H1 (cell line): ENCODE results near the gene TMEM255B. TPM values are rescaled to one million over a fixed set of nuclear protein-coding genes. Genes with fewer than 3 reads are reported as not detected.

Experiments
- CTCF ChIA-PET: fragments of 300-600 bp; sonication (Branson Sonifier 250); formaldehyde crosslinking; loops from one replicate; lab custom pipeline; 2021; ENCODE audit not compliant: partially characterized antibody; lab: Charles Lee
- POLR2A ChIA-PET: fragments of 300-600 bp; sonication (Branson Sonifier 250); formaldehyde crosslinking; loops from one replicate; lab custom pipeline; 2021; ENCODE audit warnings: inconsistent platforms; ENCODE audit not compliant: partially characterized antibody; lab: Charles Lee
- DNase-seq, 2 experiments: peaks; one replicate each; pipeline versions ENCODE4 v3.0.0 to v3.0.0-alpha.2; 2010 to 2022; ENCODE audit warnings: low spot score in 2 of 2, low read depth in 1 of 2, mixed read lengths in 1 of 2
- FAIRE-seq: peaks from 2 replicates; lab custom pipeline; 2011; peaks lifted over from hg19 to GRCh38; lab: Jason Lieb, UNC
- H2AFZ ChIP-seq: 2 replicates; pipeline ENCODE4 v1.8.1; 2012; ENCODE audit warnings: low read length, inconsistent platforms
- H2AK5ac ChIP-seq: 2 replicates; pipeline ENCODE4 v1.6.1; 2013; ENCODE audit warnings: low read depth, low read length
- H2BK120ac ChIP-seq: replicated peaks from 2 replicates; pipeline ENCODE3; 2013; ENCODE audit warnings: low read depth, low read length, inconsistent platforms
- H2BK12ac ChIP-seq: 2 replicates; pipeline ENCODE4 v1.6.1; 2013; ENCODE audit warnings: low read depth, low read length
- H2BK15ac ChIP-seq: 2 replicates; pipeline ENCODE4 v1.6.1; 2013; ENCODE audit warnings: low read length
- H2BK20ac ChIP-seq: 2 replicates; pipeline ENCODE4 v1.6.1; 2013; ENCODE audit warnings: low read length
- H2BK5ac ChIP-seq: 2 replicates; pipeline ENCODE4 v1.6.1; 2013; ENCODE audit warnings: low read depth, low read length
- H3K14ac ChIP-seq: 2 replicates; pipeline ENCODE4 v1.6.1; 2013; ENCODE audit warnings: inconsistent platforms; ENCODE audit not compliant: insufficient read length
- H3K18ac ChIP-seq: 2 replicates; pipeline ENCODE4 v1.6.1; 2013; ENCODE audit warnings: low read length; ENCODE audit errors: extremely low read depth
- H3K23ac ChIP-seq: 2 replicates; pipeline ENCODE4 v1.6.1; 2013; ENCODE audit warnings: inconsistent platforms; ENCODE audit not compliant: insufficient read length
- H3K23me2 ChIP-seq: 2 replicates; pipeline ENCODE4 v1.6.1; 2013; ENCODE audit warnings: low read depth, low read length
- H3K27ac ChIP-seq: 2 replicates; pipeline ENCODE4 v1.6.1; 2011; ENCODE audit warnings: low read depth, low read length, inconsistent platforms
- H3K27me3 ChIP-seq, 4 experiments: replicated peaks in 1 of 4; 1 replicate in 1 of 4; 2 replicates in 3 of 4; pipeline versions ENCODE4 v1.6.1 to v1.8.1; 2011 to 2013; ENCODE audit warnings: low read length in 3 of 4, mild to moderate bottlenecking in 3 of 4, inconsistent platforms in 2 of 4, mixed read lengths in 2 of 4, moderate library complexity in 1 of 4; ENCODE audit not compliant: control insufficient read depth in 3 of 4, insufficient read depth in 3 of 4; ENCODE audit errors: extremely low read depth in 1 of 4
- H3K36me3 ChIP-seq, 4 experiments: 2 replicates each; pipeline versions ENCODE4 v1.6.1 to v1.8.1; 2011 to 2013; ENCODE audit warnings: mild to moderate bottlenecking in 4 of 4, low read length in 3 of 4, moderate library complexity in 2 of 4, control low read depth in 1 of 4, inconsistent platforms in 1 of 4; ENCODE audit not compliant: insufficient read depth in 4 of 4, control insufficient read depth in 2 of 4
- H3K4ac ChIP-seq: replicated peaks from 2 replicates; pipeline ENCODE3; 2013; ENCODE audit warnings: low read length, low read depth, mixed read lengths, inconsistent platforms; ENCODE audit not compliant: insufficient read length
- H3K4me1 ChIP-seq, 4 experiments: replicated peaks in 1 of 4; 1 replicate in 1 of 4; 2 replicates in 3 of 4; pipeline versions ENCODE4 v1.6.1 to v1.8.1; 2011 to 2013; ENCODE audit warnings: low read length in 3 of 4, inconsistent platforms in 2 of 4, mixed read lengths in 1 of 4; ENCODE audit not compliant: insufficient read depth in 4 of 4, control insufficient read depth in 3 of 4
- H3K4me2 ChIP-seq, 2 experiments: 2 replicates each; pipeline versions ENCODE4 v1.6.1 to v1.8.1; 2011 to 2013; ENCODE audit warnings: low read depth in 2 of 2, low read length in 2 of 2, control low read depth in 1 of 2, inconsistent platforms in 1 of 2, mild to moderate bottlenecking in 1 of 2; ENCODE audit not compliant: insufficient read depth in 1 of 2
- H3K4me3 ChIP-seq, 4 experiments: fragments of 200-600, 300-600 bp in 1 of 4; sonication (generic), shearing (Covaris generic), sonication (Bioruptor Twin) in 1 of 4; 2 replicates each; pipeline versions ENCODE4 v1.5.1 to v1.8.1; 2011 to 2016; ENCODE audit warnings: low read length in 4 of 4, low read depth in 3 of 4, control low read depth in 2 of 4, inconsistent platforms in 2 of 4, mild to moderate bottlenecking in 2 of 4, mixed read lengths in 1 of 4, moderate library complexity in 1 of 4; ENCODE audit not compliant: insufficient read depth in 2 of 4; ENCODE audit errors: extremely low read depth in 1 of 4
- H3K56ac ChIP-seq: replicated peaks from 2 replicates; pipeline ENCODE3; 2013; ENCODE audit warnings: low read depth, mild to moderate bottlenecking, mixed read lengths, low read length, inconsistent platforms; ENCODE audit not compliant: insufficient read length
- H3K79me1 ChIP-seq: 2 replicates; pipeline ENCODE4 v1.6.1; 2013; ENCODE audit warnings: low read depth, low read length, control low read depth
- H3K79me2 ChIP-seq, 2 experiments: 2 replicates each; pipeline versions ENCODE4 v1.6.1 to v1.8.1; 2012 to 2013; ENCODE audit warnings: low read length in 2 of 2, mild to moderate bottlenecking in 2 of 2, inconsistent platforms in 1 of 2; ENCODE audit not compliant: insufficient read depth in 2 of 2, control insufficient read depth in 1 of 2
- H3K9ac ChIP-seq, 4 experiments: replicated peaks in 1 of 4; 1 replicate in 1 of 4; 2 replicates in 3 of 4; pipeline versions ENCODE4 v1.6.1 to v1.8.1; 2011 to 2013; ENCODE audit warnings: low read depth in 3 of 4, low read length in 3 of 4, control low read depth in 2 of 4, mild to moderate bottlenecking in 2 of 4, moderate library complexity in 2 of 4, inconsistent platforms in 1 of 4; ENCODE audit errors: extremely low read depth in 1 of 4
- H3K9me3 ChIP-seq, 2 experiments: 2 replicates each; pipeline versions ENCODE4 v1.6.1 to v1.8.1; 2012 to 2013; ENCODE audit warnings: mild to moderate bottlenecking in 2 of 2, moderate library complexity in 2 of 2, control low read depth in 1 of 2, inconsistent platforms in 1 of 2, low read depth in 1 of 2, low read length in 1 of 2, mixed read lengths in 1 of 2; ENCODE audit not compliant: insufficient read depth in 2 of 2
- H4K20me1 ChIP-seq, 2 experiments: replicated peaks in 1 of 2; 2 replicates each; pipeline versions ENCODE3 to v1.8.1; 2011 to 2013; ENCODE audit warnings: inconsistent platforms in 2 of 2, low read length in 2 of 2, mild to moderate bottlenecking in 1 of 2; ENCODE audit not compliant: insufficient read depth in 2 of 2, control insufficient read depth in 1 of 2
- H4K5ac ChIP-seq: 2 replicates; pipeline ENCODE4 v1.6.1; 2013; ENCODE audit warnings: low read length, low read depth, mixed read lengths, inconsistent platforms; ENCODE audit not compliant: insufficient read length
- H4K8ac ChIP-seq: 2 replicates; pipeline ENCODE4 v1.8.0; 2013; ENCODE audit warnings: mild to moderate bottlenecking, moderate library complexity, low read length, inconsistent platforms; ENCODE audit not compliant: insufficient read depth; ENCODE audit errors: extremely low read depth
- H4K91ac ChIP-seq: replicated peaks from 2 replicates; pipeline ENCODE3; 2013; ENCODE audit warnings: low read length, mixed read lengths, inconsistent platforms; ENCODE audit not compliant: insufficient read length
- BRCA1 ChIP-seq: IDR thresholded peaks from 2 replicates; pipeline ENCODE4 v1.6.1; 2012; ENCODE audit warnings: low read depth, low read length, improper control_type of control experiment
- WGBS, 2 experiments: shearing (Covaris generic) in 1 of 2; methylation state at CpG; one replicate each; pipeline versions ENCODE4 v1.1.6 to v1.1.7; 2013 to 2015; ENCODE audit warnings: low lambda C conversion rate in 2 of 2, mixed read lengths in 2 of 2, inconsistent platforms in 1 of 2, low coverage in 1 of 2, missing lambda C conversion rate in 1 of 2; ENCODE audit not compliant: insufficient replicate concordance in 2 of 2, insufficient coverage in 1 of 2, insufficient read length in 1 of 2; ENCODE audit errors: extremely low coverage in 1 of 2, missing lambda C conversion rate in 1 of 2; 5-methylcytosine and 5-hydroxymethylcytosine counted together
- polyA plus RNA-seq, 7 experiments: library from polyadenylated mRNA; depleted of rRNA in 3 of 7; stranded (reverse) in 5 of 7; unstranded in 2 of 7; fragments of >200 nt in 5 of 7; fragments of 200-250 nt in 2 of 7; gene quantifications; 1 replicate in 5 of 7; 2 replicates in 1 of 7; 4 replicates in 1 of 7; pipeline versions ENCODE4 v1.2.1 to v1.2.3, GENCODE V29; 2011 to 2013; ENCODE audit warnings: missing spikeins in 2 of 7, mixed read lengths in 2 of 7
- total RNA-seq: library from RNA; stranded (reverse); fragmentation: NEBNext Ultra II Directional; extraction: Animal tissue kit (Norgen Biotek cat#: 25700); gene quantifications from 2 replicates; pipeline ENCODE4 v1.2.1, GENCODE V29; 2021

Gene TMEM255B
- total and polyA plus RNA-seq, 2 of the 8 experiments (the other 6 are each of a cell fraction or from before 2014, with no cell fraction given): 3.4 to 4.4 TPM

DNA sequence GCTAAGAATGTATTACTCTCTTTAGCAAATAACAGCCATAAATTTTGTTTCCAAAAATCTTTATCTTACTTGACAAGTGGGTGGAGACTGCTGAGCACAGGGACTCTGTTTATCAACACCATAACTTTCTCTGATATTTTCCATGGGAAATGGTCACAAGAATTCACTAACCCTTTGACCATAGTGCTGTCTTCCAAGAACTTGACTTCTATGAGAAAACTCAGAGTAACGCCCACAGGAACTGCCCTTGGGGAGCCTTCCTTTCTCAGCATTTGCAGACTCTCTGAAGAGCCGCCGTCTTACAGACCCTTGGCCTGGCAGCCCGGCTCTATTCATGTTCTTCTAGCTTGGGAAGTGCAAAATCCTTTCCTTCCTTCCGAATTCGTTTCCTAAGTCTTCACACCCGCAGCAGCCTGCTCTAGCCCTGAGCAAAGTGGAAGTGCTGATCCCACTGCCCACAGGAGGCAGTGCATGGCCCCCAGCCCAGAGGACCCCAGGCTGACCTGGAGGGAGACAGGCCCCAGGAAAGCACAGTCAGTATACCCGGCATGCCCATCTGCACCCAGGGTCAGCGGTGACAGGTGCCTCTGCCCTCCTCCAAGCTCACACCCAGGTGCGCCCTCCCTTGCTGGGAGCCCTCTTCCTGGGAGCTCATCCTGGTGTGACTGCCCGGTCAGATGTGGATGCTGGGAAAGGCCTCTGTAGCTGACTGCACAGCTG is 94.7 kb downstream of the TMEM255B start:
- H3K36me3 ChIP-seq: no peaks in the 10 kb centered on the region; a peak in 1 of 8 replicates
- no peak overlapping the region for H3K4ac ChIP-seq
- no peaks in the 10 kb centered on the region for H3K27me3 ChIP-seq
- ChIA-PET CTCF (interaction anchor here (0.8 to 2.1 kb wide), 3 partner anchors 39 to 67 kb away, joined by 4 to 6 read pairs (median 5); no protein-coding TSS in a partner anchor), POLR2A (no interaction called here)
- H4K5ac ChIP-seq: no peak overlapping the region
- no peak for TF ChIP-seq BRCA1
- no peak overlapping the region for H2BK5ac ChIP-seq
- H3K9ac ChIP-seq: no peak overlapping the region
- peaks cover 0 to 14% of the 10 kb centered on the region in 2 experiments for H4K20me1 ChIP-seq
- H3K23ac ChIP-seq: no peak overlapping the region
- H2AK5ac ChIP-seq: no peak overlapping the region
- peaks cover 7% of the 10 kb centered on the region; the same call in 1 of the 2 replicates for H3K23me2 ChIP-seq
- no peak overlapping the region for H3K27ac ChIP-seq
- WGBS, 2 experiments: 90% methylated on average over 11 of the region's 11 CpGs; no CpG with 5 or more reads in 1 of the 2 experiments
- FAIRE-seq (no peak), DNase-seq (peak in 1 of 2 experiments; percentile 43)
- no peak overlapping the region for H3K14ac ChIP-seq
- H2BK12ac ChIP-seq: no peak overlapping the region
- H2AFZ ChIP-seq: no peak overlapping the region
- H3K79me1 ChIP-seq: peaks cover 6% of the 10 kb centered on the region
- H3K18ac ChIP-seq: no peak overlapping the region
- no peak overlapping the region for H3K4me2 ChIP-seq
- H3K4me3 ChIP-seq: no peak overlapping the region
- H2BK120ac ChIP-seq: no peak overlapping the region
- H2BK15ac ChIP-seq: no peak overlapping the region
- no peak overlapping the region for H4K8ac ChIP-seq
- no peak overlapping the region for H2BK20ac ChIP-seq
- H3K9me3 ChIP-seq: no peaks in the 10 kb centered on the region
- H3K4me1 ChIP-seq: peaks cover 0 to 16% (median 7%) of the 10 kb centered on the region in 4 experiments; a peak in 6 of 7 replicates
- H3K79me2 ChIP-seq: peaks cover 4 to 27% of the 10 kb centered on the region in 2 experiments; a peak in 3 of 4 replicates
- H3K56ac ChIP-seq: no peak overlapping the region
- H4K91ac ChIP-seq: no peak overlapping the region
